Activated CD8-positive, alpha-beta memory T cell treated with anti-CD3 and anti-CD28 coated beads, Interleukin-2, amount 10 ng/mL, durations not matched to agents 7 days and 5 days (primary cell): ENCODE measurements around the gene KRTAP9-7. TPM values are rescaled to one million over a fixed set of nuclear protein-coding genes. Genes with fewer than 3 reads are reported as not detected.

Source experiments
- ATAC-seq: fragments of 150-1000 bp; cut with Tn5 transposase; one replicate; pipeline ENCODE4 v1.10.0; 2021; ENCODE audit warnings: moderate library complexity
- CTCF ChIA-PET: fragments of 350-600 bp; sonication (Branson Sonifier 250); formaldehyde crosslinking; loops from one replicate; lab custom pipeline; 2021; ENCODE audit warnings: antibody characterized with exemption; lab: Charles Lee
- DNase-seq: peaks from one replicate; pipeline ENCODE4 v3.0.0-alpha.2; 2020
- H3K27ac Mint-ChIP-seq: one replicate; pipeline ENCODE4 v1.8.0; 2021; ENCODE audit warnings: mild to moderate bottlenecking, mixed read lengths
- H3K27me3 Mint-ChIP-seq: one replicate; pipeline ENCODE4 v1.8.0; 2021; ENCODE audit warnings: mixed read lengths
- H3K36me3 Mint-ChIP-seq: one replicate; pipeline ENCODE4 v1.8.0; 2021; ENCODE audit warnings: mild to moderate bottlenecking, mixed read lengths
- H3K4me1 Mint-ChIP-seq: one replicate; pipeline ENCODE4 v1.8.0; 2021; ENCODE audit warnings: mixed read lengths
- H3K4me3 Mint-ChIP-seq: one replicate; pipeline ENCODE4 v1.8.0; 2021; ENCODE audit warnings: mild to moderate bottlenecking, moderate library complexity, mixed read lengths
- H3K9me3 Mint-ChIP-seq: one replicate; pipeline ENCODE4 v1.8.0; 2022; ENCODE audit warnings: low read depth, mixed read lengths
- total RNA-seq, 2 experiments: library from RNA; stranded (reverse); gene quantifications; one replicate each; pipeline ENCODE4 v1.2.3, GENCODE V29; 2021

KRTAP9-7 gene
- total RNA-seq, 2 experiments from 2014 or later, result not detected

DNA sequence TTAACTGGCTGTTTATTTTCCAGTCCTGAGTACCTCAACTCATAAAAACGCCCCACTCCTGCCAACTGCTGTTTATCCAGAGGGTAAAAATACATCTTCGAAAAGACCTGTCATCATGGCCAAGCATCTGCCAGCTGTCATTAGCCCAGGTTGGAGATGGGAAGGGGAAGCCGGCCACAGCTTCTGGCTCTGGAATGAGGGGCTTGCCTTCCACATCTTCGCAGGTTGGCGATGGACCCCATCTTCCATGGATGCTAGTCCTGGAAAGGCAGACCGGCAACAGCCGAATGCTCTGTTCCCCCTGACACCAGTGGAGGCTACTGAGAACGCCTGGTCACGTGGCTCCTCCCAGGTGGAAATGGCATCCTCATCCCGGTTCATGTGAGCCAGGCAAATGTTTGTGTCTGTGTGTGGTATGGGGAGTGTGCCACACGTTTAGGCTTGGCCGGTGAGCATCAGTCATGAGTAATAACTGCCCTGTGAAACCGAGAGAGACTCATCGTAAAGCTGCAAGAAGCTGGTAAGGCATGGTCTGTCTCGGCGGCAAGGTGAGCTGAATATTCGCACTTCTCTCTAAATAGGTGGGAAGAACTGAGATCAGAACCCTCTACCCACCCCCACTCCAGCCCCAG, 40.4 kb downstream of the KRTAP9-7 start:
- Mint-ChIP-seq H3K4me1 (peaks cover 5% of the 10 kb centered on the region), H3K4me3 (no peak overlapping the region), H3K9me3 (peaks cover 6% of the 10 kb centered on the region), H3K27ac (no peak overlapping the region), H3K36me3 (peaks cover 2% of the 10 kb centered on the region), H3K27me3 (peaks cover 6% of the 10 kb centered on the region)
- CTCF ChIA-PET, result no interaction called here
- ATAC-seq (no peak), DNase-seq (no peak)

DNA sequence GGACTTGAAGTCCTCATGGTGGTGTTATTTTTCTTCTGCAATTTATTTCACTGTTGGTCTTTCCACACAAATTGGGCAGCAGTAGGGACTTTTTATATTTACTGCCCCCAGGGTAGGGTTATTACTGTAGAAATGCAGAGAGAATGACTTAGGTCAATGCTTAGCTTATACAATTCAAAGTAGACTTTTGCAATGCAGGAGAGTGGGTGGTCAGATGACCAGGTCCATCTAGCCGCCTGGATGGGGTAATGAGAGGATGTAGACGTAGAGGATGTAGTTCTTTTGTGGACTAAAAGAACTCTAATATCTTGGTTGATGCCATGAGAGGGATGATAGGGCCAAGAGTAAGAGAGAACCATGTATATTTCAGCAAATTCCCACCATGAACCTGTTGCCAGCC, 42.7 kb downstream of the KRTAP9-7 start:
- CTCF ChIA-PET, result no interaction called here
- H3K27ac Mint-ChIP-seq, result no peak overlapping the region
- H3K36me3 Mint-ChIP-seq, result peaks cover 2% of the 10 kb centered on the region
- DNase-seq, result no peak
- H3K4me1 Mint-ChIP-seq, result no peaks in the 10 kb centered on the region
- H3K9me3 Mint-ChIP-seq, result peaks cover 6% of the 10 kb centered on the region
- no peak overlapping the region for H3K4me3 Mint-ChIP-seq
- ATAC-seq, result no peak
- H3K27me3 Mint-ChIP-seq, result peaks cover 6% of the 10 kb centered on the region

DNA sequence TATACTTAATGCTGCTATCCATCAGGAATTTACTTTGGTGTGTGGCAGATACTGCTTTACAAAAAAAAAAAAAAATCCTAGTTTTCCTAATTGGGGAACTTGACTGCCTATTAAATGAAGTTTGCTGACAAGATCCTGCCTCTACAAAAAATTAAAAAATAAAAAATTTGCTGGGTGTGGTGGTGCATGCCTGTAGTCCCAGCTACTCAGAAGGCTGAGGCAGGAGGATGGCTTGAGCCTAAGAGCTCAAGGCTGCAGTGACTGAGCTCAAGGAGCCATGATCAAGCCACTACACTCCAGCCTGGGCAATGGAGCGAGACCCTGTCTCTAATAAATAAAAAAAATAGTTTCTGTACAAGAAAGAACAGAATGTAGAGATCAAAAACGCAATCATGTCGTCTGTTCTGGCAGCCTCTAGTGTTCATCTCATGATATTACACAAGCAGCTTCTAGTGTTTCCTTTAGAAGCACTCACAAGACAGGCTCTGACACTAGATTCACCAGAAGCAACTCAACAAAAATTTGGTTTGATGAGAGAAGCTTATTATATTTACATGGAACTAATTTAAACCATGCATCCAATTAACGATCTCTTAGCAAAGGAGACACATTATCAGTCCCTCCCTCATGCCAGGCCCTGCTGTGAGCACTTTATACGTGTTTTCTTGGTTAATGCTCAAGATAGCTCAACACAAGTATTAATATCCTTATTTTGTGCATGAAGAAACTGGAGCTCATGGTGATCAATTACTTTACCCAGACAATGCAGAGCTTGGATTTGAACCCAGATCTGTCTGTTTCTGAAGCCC, 46.8 kb downstream of the KRTAP9-7 start:
- H3K4me1 Mint-ChIP-seq, result peaks cover 5% of the 10 kb centered on the region

DNA sequence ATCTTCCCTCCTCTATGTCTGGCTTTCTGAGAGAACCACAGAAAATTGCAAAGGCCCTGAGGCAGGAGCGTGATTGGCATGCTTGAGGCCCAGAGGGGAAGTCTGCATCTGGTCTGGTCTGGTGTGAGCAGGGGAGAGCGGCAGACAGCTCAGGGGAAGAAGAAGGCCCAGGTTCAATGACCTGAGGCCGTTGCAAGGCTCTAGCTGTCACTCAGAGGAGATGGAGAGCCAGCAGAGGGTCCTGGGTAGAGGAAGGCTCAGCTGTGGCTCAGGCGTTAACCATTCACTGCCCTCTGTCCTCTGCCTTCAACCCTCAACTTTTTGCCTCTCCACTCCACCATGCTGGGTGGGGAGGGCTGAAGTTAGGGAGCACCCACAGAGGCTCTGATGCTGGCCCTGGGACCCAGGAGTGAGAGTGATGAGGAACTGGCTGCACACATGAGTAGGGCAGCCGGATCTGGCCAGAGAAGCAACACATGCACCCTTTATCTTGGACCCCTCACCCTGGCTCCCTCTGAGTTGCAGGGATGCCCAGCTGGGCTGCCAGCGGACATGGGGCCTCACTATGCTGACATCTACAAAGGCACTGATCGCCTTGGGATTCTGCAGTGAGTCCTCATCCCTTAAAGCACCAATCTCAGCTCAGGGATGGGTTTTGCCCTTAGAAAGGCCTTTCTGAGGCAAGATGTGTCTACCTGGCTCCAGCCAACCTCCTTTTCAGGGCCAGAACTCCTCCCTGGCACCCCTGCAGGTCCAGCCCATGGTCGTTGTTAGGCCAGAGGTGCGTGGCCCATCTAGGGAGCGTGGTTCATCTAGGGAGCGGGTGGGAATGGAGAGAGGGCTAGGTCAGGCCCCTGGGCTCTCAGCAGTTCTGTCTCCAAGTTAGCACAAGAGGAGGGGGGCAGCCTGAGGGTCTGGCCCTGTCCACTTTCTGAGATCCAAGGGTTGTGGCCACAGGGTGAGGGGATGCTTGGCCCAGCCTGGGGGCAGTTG, 47.7 kb downstream of the KRTAP9-7 start:
- Mint-ChIP-seq H3K9me3 (peaks cover 6% of the 10 kb centered on the region), H3K27me3 (no peaks in the 10 kb centered on the region), H3K27ac (no peak overlapping the region), H3K36me3 (peaks cover 2% of the 10 kb centered on the region), H3K4me3 (no peak overlapping the region), H3K4me1 (peaks cover 5% of the 10 kb centered on the region)
- CTCF ChIA-PET, result interaction anchor here (0.5 to 3.3 kb wide), 15 partner anchors 9 to 461 kb away, joined by 3 to 21 read pairs (median 4); partner anchors contain the start of genes KRT20 and KRTAP16-1
- no peak for ATAC-seq
- DNase-seq, result peak; percentile 23

More for the DNA sequence above, 46.8 kb downstream of the KRTAP9-7 start:
- Mint-ChIP-seq H3K36me3 (peaks cover 2% of the 10 kb centered on the region), H3K4me3 (no peak overlapping the region), H3K27me3 (no peaks in the 10 kb centered on the region), H3K27ac (no peak overlapping the region), H3K9me3 (peaks cover 6% of the 10 kb centered on the region)
- ATAC-seq (no peak), DNase-seq (peak; percentile 31)
- CTCF ChIA-PET, result interaction anchor here (0.5 to 3.3 kb wide), 17 partner anchors 8 to 460 kb away, joined by 3 to 21 read pairs (median 4); partner anchors contain the start of genes KRT20 and KRTAP16-1

DNA sequence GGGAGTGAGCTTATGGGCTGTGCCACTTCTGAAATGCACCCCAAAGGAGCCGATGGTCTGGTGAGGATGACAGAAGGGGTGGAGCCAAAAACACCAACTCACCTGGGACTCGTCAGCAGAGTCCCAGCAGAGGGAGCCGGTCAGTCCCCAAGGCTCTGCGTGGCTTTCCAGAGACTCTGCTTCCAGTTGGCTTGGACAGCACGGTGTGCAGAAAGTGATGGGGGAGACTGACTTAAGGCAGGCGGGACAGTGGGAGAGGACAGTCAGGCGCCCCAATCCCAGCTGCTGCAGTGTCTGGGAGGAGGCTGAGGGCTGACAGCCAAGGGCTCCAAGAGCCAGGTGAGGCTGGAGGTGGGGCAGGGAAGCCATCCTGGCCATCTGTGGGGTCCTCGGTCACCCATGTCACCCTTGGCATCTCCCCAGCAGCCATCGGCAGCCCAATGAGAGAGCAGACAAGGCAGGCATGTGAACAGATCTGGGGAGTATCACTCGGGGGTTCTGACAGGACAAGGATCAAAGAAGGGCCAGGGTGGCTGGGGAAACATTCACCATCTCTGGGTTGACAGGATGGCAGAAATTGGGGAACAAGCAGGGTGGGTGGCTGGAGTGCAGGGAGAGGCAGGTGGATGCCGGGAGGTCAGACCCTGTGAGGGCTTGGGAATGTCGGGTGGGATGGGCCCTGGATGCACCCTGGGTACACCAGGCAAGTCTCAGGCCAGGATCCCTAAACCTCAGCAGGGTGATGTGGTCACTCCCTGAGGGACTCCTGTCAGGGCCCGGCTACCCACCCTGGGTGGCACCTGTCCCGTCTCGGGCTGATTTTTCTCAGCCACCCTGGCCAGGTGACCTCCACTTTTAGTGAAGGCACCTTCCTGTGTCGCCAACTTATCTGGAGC, 48.9 kb downstream of the KRTAP9-7 start:
- H3K9me3 Mint-ChIP-seq, result peaks cover 6% of the 10 kb centered on the region
- no peaks in the 10 kb centered on the region for H3K27me3 Mint-ChIP-seq
- CTCF ChIA-PET, result no interaction called here
- H3K4me1 Mint-ChIP-seq, result peaks cover 5% of the 10 kb centered on the region
- no peak overlapping the region for H3K4me3 Mint-ChIP-seq
- H3K27ac Mint-ChIP-seq, result no peak overlapping the region
- peak; percentile 40 for DNase-seq
- peaks cover 2% of the 10 kb centered on the region for H3K36me3 Mint-ChIP-seq
- no peak for ATAC-seq

DNA sequence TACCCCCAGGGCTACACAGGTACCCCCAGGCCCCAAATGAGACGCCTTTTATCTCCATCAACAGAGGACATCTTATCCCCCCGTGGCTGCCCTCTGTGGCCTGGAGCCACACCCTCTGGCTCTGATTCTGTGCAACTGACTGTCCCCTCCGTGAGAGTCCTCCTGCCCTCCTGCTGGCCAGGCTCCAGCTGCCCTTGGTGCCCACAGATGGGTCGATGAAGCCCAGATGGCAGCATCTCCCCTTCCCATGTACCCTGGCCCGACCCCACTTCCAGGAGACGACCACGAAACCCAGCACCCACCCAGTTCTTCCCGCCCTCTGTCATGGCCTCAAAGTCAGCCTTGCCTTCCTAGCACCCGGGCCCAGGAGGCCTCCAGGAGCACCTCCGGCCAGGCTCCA, 49.6 kb downstream of the KRTAP9-7 start:
- Mint-ChIP-seq H3K9me3 (peaks cover 4% of the 10 kb centered on the region), H3K4me1 (peaks cover 5% of the 10 kb centered on the region), H3K27ac (no peak overlapping the region), H3K36me3 (no peaks in the 10 kb centered on the region), H3K4me3 (no peak overlapping the region), H3K27me3 (no peaks in the 10 kb centered on the region)
- ATAC-seq (no peak), DNase-seq (peak; percentile 38)
- CTCF ChIA-PET, result no interaction called here

DNA sequence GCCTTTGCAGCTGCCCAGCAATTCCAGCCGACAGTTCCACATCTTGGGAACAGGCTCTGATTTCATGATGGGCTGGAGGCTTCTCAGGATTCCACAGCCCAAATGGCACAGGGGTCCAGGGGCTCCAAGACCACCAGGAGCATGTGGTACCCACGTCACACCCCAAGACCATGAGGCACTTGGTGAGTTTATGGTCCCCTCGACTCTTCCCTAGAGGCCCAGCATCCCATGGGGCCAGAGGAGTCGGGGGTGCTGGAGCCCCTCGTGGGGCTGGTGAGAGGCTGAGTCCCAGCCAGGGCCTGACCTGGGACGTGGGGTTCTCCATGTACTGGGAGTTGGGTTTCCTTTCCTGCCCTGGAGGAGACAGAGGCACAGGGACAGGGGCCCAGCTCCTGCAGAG, 50.1 kb downstream of the KRTAP9-7 start:
- no peaks in the 10 kb centered on the region for H3K27me3 Mint-ChIP-seq
- ATAC-seq (no peak), DNase-seq (peak; percentile 32)
- H3K36me3 Mint-ChIP-seq, result no peaks in the 10 kb centered on the region
- H3K4me1 Mint-ChIP-seq, result peaks cover 5% of the 10 kb centered on the region
- H3K9me3 Mint-ChIP-seq, result peaks cover 2% of the 10 kb centered on the region
- CTCF ChIA-PET, result no interaction called here
- H3K27ac Mint-ChIP-seq, result no peak overlapping the region
- H3K4me3 Mint-ChIP-seq, result no peak overlapping the region

Other genes starting within 250 kb of the KRTAP9-7 start
- not detected for gene KRTAP1-5, start 248.5 kb upstream of the KRTAP9-7 start, total RNA-seq
- not detected for gene KRTAP1-4, start 245.5 kb upstream of the KRTAP9-7 start, total RNA-seq
- gene KRTAP1-3, start 240.8 kb upstream of the KRTAP9-7 start, total RNA-seq, result not detected
- not detected for gene KRTAP1-1, start 234.2 kb upstream of the KRTAP9-7 start, total RNA-seq
- gene KRTAP2-1, start 228.4 kb upstream of the KRTAP9-7 start, total RNA-seq, result not detected
- gene KRTAP2-2, start 220.5 kb upstream of the KRTAP9-7 start, total RNA-seq, result not detected
- not detected for gene KRTAP2-3, start 215.6 kb upstream of the KRTAP9-7 start, total RNA-seq
- gene KRTAP2-4, start 209.8 kb upstream of the KRTAP9-7 start, total RNA-seq, result not detected
- gene KRTAP4-7, start 191.5 kb upstream of the KRTAP9-7 start, total RNA-seq, result not detected
- not detected for gene KRTAP4-8, start 177.6 kb upstream of the KRTAP9-7 start, total RNA-seq
- gene KRTAP4-16, start 173.5 kb upstream of the KRTAP9-7 start, total RNA-seq, result not detected
- gene KRTAP4-9, start 170.3 kb upstream of the KRTAP9-7 start, total RNA-seq, result not detected
- gene KRTAP4-11, start 157.3 kb upstream of the KRTAP9-7 start, total RNA-seq, result not detected
- gene KRTAP4-12, start 151.5 kb upstream of the KRTAP9-7 start, total RNA-seq, result not detected
- gene KRTAP4-6, start 135.2 kb upstream of the KRTAP9-7 start, total RNA-seq, result not detected
- not detected for gene KRTAP4-5, start 125.9 kb upstream of the KRTAP9-7 start, total RNA-seq
- gene KRTAP4-4, start 115.0 kb upstream of the KRTAP9-7 start, total RNA-seq, result not detected
- gene KRTAP4-3, start 107.5 kb upstream of the KRTAP9-7 start, total RNA-seq, result not detected
- not detected for gene KRTAP4-2, start 97.5 kb upstream of the KRTAP9-7 start, total RNA-seq
- not detected for gene KRTAP4-1, start 90.8 kb upstream of the KRTAP9-7 start, total RNA-seq
- not detected for gene KRTAP9-1, start 85.8 kb upstream of the KRTAP9-7 start, total RNA-seq
- gene KRTAP9-2, start 49.0 kb upstream of the KRTAP9-7 start, total RNA-seq, result not detected
- gene KRTAP9-3, start 43.2 kb upstream of the KRTAP9-7 start, total RNA-seq, result not detected
- gene KRTAP9-8, start 37.7 kb upstream of the KRTAP9-7 start, total RNA-seq, result not detected
- not detected for gene KRTAP9-4, start 26.0 kb upstream of the KRTAP9-7 start, total RNA-seq
- not detected for gene KRTAP9-9, start 20.3 kb upstream of the KRTAP9-7 start, total RNA-seq
- gene KRTAP9-6, start 10.3 kb upstream of the KRTAP9-7 start, total RNA-seq, result not detected
- not detected for gene KRTAP29-1, start 27.2 kb downstream of the KRTAP9-7 start, total RNA-seq
- gene KRTAP16-1, start 33.6 kb downstream of the KRTAP9-7 start, total RNA-seq, result not detected
- not detected for gene KRTAP17-1, start 40.0 kb downstream of the KRTAP9-7 start, total RNA-seq
- not detected for gene KRT33A, start 75.1 kb downstream of the KRTAP9-7 start, total RNA-seq
- not detected for gene KRT33B, start 94.1 kb downstream of the KRTAP9-7 start, total RNA-seq
- not detected for gene KRT34, start 106.6 kb downstream of the KRTAP9-7 start, total RNA-seq
- gene KRT31, start 121.9 kb downstream of the KRTAP9-7 start, total RNA-seq, result not detected
- not detected for gene KRT37, start 148.9 kb downstream of the KRTAP9-7 start, total RNA-seq
- not detected for gene KRT38, start 165.3 kb downstream of the KRTAP9-7 start, total RNA-seq
- not detected for gene KRT32, start 191.7 kb downstream of the KRTAP9-7 start, total RNA-seq
- gene KRT35, start 205.5 kb downstream of the KRTAP9-7 start, total RNA-seq, result not detected
- not detected for gene KRT36, start 214.2 kb downstream of the KRTAP9-7 start, total RNA-seq
- not detected for gene KRT13, start 229.9 kb downstream of the KRTAP9-7 start, total RNA-seq
- not detected for gene KRT15, start 243.2 kb downstream of the KRTAP9-7 start, total RNA-seq